H54 (cell line): ENCODE results near the gene DHX40.

Source experiments
- DNase-seq: peaks from one replicate; pipeline ENCODE4 v3.0.0; 2011; ENCODE audit warnings: low spot score, mixed read lengths; ENCODE audit not compliant: insufficient read length
- FAIRE-seq: peaks from 3 replicates; lab custom pipeline; 2011; peaks lifted over from hg19 to GRCh38; lab: Jason Lieb, UNC
- POLR2A ChIP-seq: IDR thresholded peaks from 2 replicates; pipeline ENCODE4 v1.6.1; 2011; ENCODE audit warnings: low read depth, mild to moderate bottlenecking, low read length

DHX40 gene

GRCh38 chr17:59629174-59629573, 63.8 kb downstream of the DHX40 start:
- no peak for FAIRE-seq
- DNase-seq = no peak
- TF ChIP-seq POLR2A = no peak

DNA sequence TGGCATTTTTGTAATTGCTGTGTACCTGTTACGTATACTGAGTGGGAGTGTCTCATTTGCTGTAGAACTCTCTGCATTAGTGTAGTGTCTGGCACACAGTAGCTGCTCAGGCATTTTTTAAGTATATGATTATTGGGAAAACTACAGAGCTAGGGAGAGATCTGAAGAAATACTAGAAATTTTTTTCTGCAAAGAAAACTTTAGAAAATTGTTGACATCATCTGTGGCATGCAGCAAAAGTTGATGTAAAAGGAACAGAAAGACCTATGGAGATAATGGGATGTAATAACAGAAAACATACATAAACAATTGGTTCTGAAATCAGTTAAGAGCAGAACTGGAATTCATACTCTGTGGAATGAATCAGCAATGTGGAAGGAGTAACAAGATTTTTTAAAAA, 65.9 kb downstream of the DHX40 start:
- FAIRE-seq (no peak), DNase-seq (no peak)
- no peak for TF ChIP-seq POLR2A

DNA sequence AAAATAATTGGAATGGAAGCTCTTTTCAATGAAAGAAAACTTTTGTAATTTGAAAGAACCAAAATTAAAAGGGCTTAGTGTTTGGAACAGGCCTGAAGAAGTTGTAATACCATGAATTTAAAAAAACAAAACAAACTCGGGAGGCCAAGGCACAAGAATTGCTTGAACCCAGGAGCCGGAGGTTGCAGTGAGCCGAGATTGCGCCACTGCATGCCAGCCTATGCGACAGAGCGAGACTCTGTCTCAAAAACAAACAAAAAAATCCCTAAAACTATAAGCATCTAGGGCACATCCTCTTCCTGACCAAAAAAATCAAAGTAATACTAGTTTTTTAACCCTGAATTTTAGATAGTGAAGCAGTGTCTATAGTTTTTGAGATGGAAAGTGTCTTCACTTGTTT, 67.0 kb downstream of the DHX40 start:
- DNase-seq = no peak
- no peak for TF ChIP-seq POLR2A
- FAIRE-seq = no peak

DNA sequence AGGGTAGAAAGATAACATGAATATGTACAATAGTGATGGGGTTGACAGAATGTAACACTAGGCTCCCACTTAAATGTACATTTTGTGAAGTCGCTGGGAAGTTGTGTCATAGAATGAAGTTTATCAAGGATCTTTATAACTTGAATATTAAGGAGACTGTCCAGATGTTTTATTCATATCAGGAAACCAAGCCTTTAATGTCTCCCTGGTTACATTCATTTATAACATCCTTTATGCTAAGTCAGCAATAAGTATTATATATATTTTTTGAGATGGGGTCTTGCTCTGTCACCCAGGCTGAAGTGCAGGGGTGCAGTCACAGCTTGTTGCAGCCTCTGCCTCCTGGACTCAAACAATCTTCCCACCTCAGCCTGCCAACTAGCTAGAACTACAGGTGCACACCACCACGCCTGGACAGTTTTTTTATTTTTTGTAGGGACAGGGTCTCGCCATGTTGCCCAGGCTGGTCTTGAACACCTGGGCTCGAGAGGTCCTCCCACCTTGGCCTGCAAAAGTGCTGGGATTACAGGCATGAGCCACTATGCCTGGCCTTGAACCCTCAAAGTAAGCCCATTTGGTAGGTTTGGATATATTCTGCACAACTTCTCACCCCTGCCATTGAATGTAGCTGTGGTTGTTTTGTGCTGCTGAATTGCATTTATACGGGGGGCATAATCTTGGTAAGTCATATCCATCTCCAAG, 68.4 kb downstream of the DHX40 start:
- FAIRE-seq (no peak), DNase-seq (no peak)
- no peak for TF ChIP-seq POLR2A

- TF ChIP-seq POLR2A = no peak
- no peak for DNase-seq
- peak; percentile 57 for FAIRE-seq
Observed at GRCh38 chr17:59634632-59635541, 69.5 kb downstream of the DHX40 start.

DNA sequence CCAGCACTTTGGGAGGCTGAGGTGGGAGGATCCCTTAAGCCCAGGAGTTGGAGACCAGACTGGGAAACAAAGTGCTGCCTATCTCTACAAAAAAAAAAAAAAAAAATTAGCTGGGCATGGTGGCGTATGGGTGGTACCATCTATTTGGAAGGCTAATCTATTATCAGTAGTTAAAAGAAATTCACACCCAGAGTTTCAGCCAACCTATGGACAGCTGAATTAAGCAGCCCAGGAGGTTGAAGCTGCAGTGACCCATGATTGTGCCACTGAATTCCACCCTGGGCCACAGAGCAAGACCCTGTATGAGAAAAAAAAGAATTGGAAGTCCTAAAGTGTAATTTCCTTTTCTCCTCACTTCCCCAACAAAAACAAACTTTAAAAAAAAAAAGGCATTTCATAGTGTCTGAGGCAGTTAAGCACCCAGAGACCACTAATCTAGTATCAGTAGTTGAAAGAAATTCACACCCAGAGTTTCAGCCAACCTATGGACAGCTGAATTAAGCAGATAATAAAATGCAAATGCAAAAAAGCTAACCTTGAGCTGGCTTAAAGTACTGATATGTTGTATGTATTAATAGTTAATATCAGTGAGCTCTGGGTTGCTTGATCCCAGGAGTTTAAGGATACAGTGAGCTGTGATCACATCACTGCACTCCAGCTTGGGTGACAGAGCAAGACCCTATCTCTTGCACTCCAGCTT, 72.4 kb downstream of the DHX40 start:
- no peak for TF ChIP-seq POLR2A
- FAIRE-seq (no peak), DNase-seq (no peak)

DNA sequence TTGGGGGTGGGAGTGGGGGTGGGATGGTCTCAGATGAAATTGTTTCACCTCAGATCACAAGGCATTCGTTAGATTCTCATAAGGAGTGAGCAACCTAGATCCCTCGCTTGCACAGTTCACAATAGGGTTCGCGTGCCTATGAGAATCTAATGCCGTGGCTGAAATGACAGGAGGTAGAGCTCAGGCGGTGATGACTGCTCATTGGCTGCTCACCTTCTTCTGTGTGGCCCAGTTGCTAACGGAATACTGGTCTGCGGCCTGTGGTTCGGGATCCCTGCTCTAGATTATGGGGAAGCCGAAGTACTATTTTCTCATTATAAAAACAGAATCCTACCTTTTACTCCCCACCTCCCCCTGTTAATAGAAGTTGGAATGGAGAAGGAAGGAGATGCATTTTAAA, 73.1 kb downstream of the DHX40 start:
- no peak for TF ChIP-seq POLR2A
- FAIRE-seq (no peak), DNase-seq (no peak)

DNA sequence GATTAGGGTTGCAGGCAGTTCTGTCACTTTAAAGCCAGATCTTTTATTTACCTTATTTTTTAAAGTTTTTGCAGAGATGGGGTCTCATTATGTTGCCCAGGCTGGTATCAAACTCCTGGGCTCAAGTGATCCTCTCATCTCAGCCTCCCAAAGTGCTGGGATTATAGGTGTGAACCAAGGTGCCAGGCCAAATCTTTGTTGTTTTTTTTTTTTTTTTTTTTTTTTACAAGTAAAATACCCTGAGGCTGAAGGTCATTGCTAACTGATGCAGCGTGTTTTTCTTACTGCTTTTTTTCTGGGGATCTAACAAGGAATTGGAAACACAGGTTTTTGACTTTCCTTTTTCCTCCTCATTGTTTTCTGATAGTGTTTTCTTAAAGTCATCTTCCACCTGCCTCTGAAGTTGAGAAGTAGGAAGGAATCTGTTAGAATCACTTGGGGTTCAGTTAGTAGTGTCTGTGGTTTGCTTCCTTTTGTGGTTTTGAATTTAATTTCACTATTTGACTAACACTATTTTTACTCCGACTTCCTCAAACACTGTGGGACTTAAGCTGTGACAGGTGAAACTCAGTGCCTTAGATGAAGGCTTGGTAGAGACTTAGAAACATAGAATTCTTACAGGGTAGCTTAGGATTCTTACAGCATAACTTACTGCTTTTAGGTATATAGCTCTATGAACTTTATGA, 76.5 kb downstream of the DHX40 start:
- FAIRE-seq = peak; percentile 77
- DNase-seq = no peak
- TF ChIP-seq POLR2A = no peak

- TF ChIP-seq POLR2A = no peak
- no peak for FAIRE-seq
- DNase-seq = no peak
Observed at GRCh38 chr17:59642565-59642964, 77.2 kb downstream of the DHX40 start.

GRCh38 chr17:59643159-59644140, 78.0 kb downstream of the DHX40 start:
- TF ChIP-seq POLR2A = no peak
- peak; percentile 87 for FAIRE-seq

GRCh38 chr17:59647288-59647687, 81.9 kb downstream of the DHX40 start:
- no peak for TF ChIP-seq POLR2A
- no peak for DNase-seq
- no peak for FAIRE-seq

More at GRCh38 chr17:59643159-59644140, 78.0 kb downstream of the DHX40 start:
- DNase-seq = no peak

DNA sequence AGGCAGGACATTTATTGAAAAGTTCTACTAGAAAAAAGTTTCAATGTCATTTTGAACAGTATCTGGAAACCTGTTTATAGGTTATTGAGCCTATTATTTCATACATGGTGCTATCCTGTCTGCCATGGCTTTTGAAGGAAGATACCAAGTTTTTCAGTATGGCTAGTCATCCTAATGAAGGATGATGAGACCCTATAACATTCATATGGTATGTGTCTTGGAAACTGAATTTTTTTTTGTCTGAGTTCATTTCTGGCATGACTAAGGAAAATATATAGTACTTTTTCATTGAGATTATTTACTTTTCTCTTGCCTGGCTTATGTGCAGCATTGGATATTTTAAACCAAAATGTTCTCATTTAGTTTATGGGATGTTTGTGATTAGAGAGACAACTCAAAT, 84.5 kb downstream of the DHX40 start:
- FAIRE-seq = no peak
- no peak for DNase-seq
- no peak for TF ChIP-seq POLR2A
